Nephron progenitor cell (in vitro differentiated cells): ENCODE measurements around the gene ZBTB7C.

ENCODE experiments used
- DNase-seq: peaks from one replicate; pipeline ENCODE4 v3.0.0; 2021
- H3K27ac Mint-ChIP-seq: 2 replicates; pipeline ENCODE4 v1.8.0; 2021; ENCODE audit warnings: mild to moderate bottlenecking, moderate library complexity, mixed read lengths
- H3K27me3 Mint-ChIP-seq: 2 replicates; pipeline ENCODE4 v1.8.0; 2021; ENCODE audit warnings: mild to moderate bottlenecking, low read depth, mixed read lengths; ENCODE audit not compliant: poor library complexity
- H3K36me3 Mint-ChIP-seq: 2 replicates; pipeline ENCODE4 v1.8.0; 2021; ENCODE audit warnings: low read depth, mixed read lengths
- H3K4me1 Mint-ChIP-seq: 2 replicates; pipeline ENCODE4 v1.8.0; 2021; ENCODE audit warnings: mixed read lengths
- H3K4me3 Mint-ChIP-seq: 2 replicates; pipeline ENCODE4 v1.8.0; 2021; ENCODE audit warnings: mild to moderate bottlenecking, moderate library complexity, mixed read lengths
- H3K9me3 Mint-ChIP-seq: 2 replicates; pipeline ENCODE4 v1.8.0; 2021; ENCODE audit warnings: mild to moderate bottlenecking, moderate library complexity, mixed read lengths
- CTCF ChIP-seq: fragments of 200-600 bp; sonication (generic); IDR thresholded peaks from 2 replicates; pipeline ENCODE4 v1.5.0; 2021; ENCODE audit warnings: antibody characterized with exemption

Gene ZBTB7C

GRCh38 chr18:48323151-48323550 lies 86.0 kb downstream of the ZBTB7C start:
- H3K36me3 Mint-ChIP-seq = no peaks in the 10 kb centered on the region

DNA sequence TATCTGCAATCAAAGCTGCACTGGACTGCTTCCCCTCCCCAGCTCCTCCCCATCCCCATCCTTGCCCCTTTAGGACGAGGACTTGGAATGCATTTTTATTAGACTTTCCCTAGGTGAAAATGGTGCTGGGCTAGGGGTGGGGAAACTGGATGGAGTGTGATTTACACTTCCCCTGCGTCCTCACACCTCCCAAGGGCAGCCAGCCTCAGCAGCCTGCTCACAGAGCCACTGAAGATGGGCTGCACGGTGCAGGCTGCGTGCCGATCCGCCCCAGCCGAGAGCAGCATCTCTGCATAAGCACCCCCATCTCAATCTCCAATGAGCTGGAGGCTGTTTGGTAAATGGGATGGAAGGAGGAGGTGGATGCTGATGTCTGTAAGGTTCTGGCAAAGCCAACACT lies 87.6 kb downstream of the ZBTB7C start:
- H3K9me3 Mint-ChIP-seq = no peaks in the 10 kb centered on the region
- H3K27ac Mint-ChIP-seq = no peak overlapping the region
- no peaks in the 10 kb centered on the region for H3K36me3 Mint-ChIP-seq
- peaks cover 30% of the 10 kb centered on the region for H3K4me1 Mint-ChIP-seq
- no peak for TF ChIP-seq CTCF
- peaks cover 9% of the 10 kb centered on the region for H3K27me3 Mint-ChIP-seq
- H3K4me3 Mint-ChIP-seq = no peak overlapping the region
- no peak for DNase-seq

More at GRCh38 chr18:48323151-48323550, 86.0 kb downstream of the ZBTB7C start:
- Mint-ChIP-seq H3K4me1 (peaks cover 31% of the 10 kb centered on the region), H3K9me3 (no peaks in the 10 kb centered on the region), H3K27ac (no peak overlapping the region), H3K4me3 (no peak overlapping the region), H3K27me3 (peaks cover 10% of the 10 kb centered on the region)
- no peak for DNase-seq
- no peak for TF ChIP-seq CTCF

GRCh38 chr18:48321121-48321520 lies 88.1 kb downstream of the ZBTB7C start:
- H3K4me3 Mint-ChIP-seq = no peak overlapping the region
- no peaks in the 10 kb centered on the region for H3K36me3 Mint-ChIP-seq
- no peak for TF ChIP-seq CTCF
- no peaks in the 10 kb centered on the region for H3K9me3 Mint-ChIP-seq
- no peak overlapping the region for H3K27ac Mint-ChIP-seq
- peaks cover 13% of the 10 kb centered on the region for H3K27me3 Mint-ChIP-seq
- peaks cover 30% of the 10 kb centered on the region for H3K4me1 Mint-ChIP-seq
- no peak for DNase-seq

- Mint-ChIP-seq H3K27ac (no peak overlapping the region), H3K4me3 (no peak overlapping the region), H3K4me1 (peaks cover 30% of the 10 kb centered on the region), H3K9me3 (no peaks in the 10 kb centered on the region), H3K36me3 (no peaks in the 10 kb centered on the region), H3K27me3 (peaks cover 16% of the 10 kb centered on the region)
- no peak for TF ChIP-seq CTCF
- DNase-seq = no peak
Observed at GRCh38 chr18:48320639-48320945, 88.6 kb downstream of the ZBTB7C start.

DNA sequence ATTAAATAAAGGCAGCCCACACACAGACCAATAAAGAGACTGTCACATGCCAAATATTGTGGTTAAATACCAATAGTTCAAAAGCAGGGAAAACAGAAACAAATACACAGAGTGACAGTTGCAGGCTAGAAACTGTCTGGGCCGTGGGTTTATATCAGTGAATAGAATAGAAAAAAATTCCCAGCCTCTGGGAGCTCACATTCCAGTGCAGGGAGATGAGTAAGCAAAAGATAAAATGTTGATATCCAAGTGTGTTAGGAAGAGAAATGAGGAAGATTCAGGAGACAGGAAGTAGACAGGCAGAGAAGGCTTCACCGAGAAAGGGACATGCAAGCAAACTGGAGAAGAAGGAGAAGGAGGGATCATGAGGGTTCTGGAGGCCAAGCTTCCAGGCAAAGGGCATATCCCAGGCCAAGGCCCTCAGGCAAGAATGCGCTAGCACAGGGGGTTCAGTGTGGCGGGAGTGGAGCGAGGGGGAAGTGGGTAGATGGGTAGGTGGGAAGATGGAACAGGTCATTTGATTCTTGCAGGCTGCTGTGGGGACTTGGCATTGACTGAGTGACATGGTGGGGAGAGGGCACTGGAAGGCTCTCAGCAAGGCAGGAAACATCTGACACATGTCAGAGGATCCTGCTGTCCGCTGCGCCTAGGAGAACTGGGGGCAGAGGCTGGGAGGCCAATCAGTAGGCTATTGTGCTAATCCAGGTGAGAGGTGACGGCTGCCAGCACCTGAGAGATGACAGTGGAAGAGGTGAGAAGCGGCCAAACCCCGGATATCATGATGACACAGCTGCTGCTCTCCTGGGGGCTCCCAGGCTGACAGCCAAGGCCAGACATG lies 89.2 kb downstream of the ZBTB7C start:
- TF ChIP-seq CTCF = no peak
- Mint-ChIP-seq H3K36me3 (no peaks in the 10 kb centered on the region), H3K4me3 (no peak overlapping the region)

GRCh38 chr18:48318436-48318835 lies 90.7 kb downstream of the ZBTB7C start:
- H3K9me3 Mint-ChIP-seq = no peaks in the 10 kb centered on the region
- no peak for DNase-seq
- H3K4me3 Mint-ChIP-seq = no peak overlapping the region
- TF ChIP-seq CTCF = no peak
- H3K36me3 Mint-ChIP-seq = no peaks in the 10 kb centered on the region
- peaks cover 25% of the 10 kb centered on the region for H3K27me3 Mint-ChIP-seq
- peaks cover 34% of the 10 kb centered on the region for H3K4me1 Mint-ChIP-seq
- no peak overlapping the region for H3K27ac Mint-ChIP-seq

More for the DNA sequence above, 89.2 kb downstream of the ZBTB7C start:
- H3K4me1 Mint-ChIP-seq = peaks cover 30% of the 10 kb centered on the region
- H3K27me3 Mint-ChIP-seq = peaks cover 19% of the 10 kb centered on the region
- no peaks in the 10 kb centered on the region for H3K9me3 Mint-ChIP-seq
- no peak overlapping the region for H3K27ac Mint-ChIP-seq
- no peak for DNase-seq
